ENCODE results near the gene PPARD. TPM values are rescaled to one million over a fixed set of nuclear protein-coding genes. Genes with fewer than 3 reads are reported as not detected.
"Not testable (repeated sequence)": the region's sequence is repeated elsewhere in the genome, so short reads cannot be mapped to it uniquely, and the experiment has no call there.

PPARD gene
- polyA plus RNA-seq, 2 donors, result 28.1 to 45.1 TPM

DNA sequence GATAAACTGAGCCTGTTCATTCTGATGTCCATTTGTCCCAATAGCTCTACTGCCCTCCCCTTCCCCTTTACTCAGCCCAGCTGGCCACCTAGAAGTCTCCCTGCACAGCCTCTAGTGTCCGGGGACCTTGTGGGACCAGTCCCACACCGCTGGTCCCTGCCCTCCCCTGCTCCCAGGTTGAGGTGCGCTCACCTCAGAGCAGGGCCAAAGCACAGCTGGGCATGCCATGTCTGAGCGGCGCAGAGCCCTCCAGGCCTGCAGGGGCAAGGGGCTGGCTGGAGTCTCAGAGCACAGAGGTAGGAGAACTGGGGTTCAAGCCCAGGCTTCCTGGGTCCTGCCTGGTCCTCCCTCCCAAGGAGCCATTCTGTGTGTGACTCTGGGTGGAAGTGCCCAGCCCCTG lies 85.1 kb downstream of the PPARD start:
- no peaks in the 10 kb centered on the region for H3K27me3 ChIP-seq (ENCODE audit: control insufficient read depth in 1 of 2, insufficient read depth in 2 of 2, low read length in 2 of 2)
- peaks cover 10 to 11% of the 10 kb centered on the region in 2 donors for H3K9me3 ChIP-seq (ENCODE audit: control insufficient read depth in 2 of 2, insufficient read depth in 1 of 2, low read depth in 1 of 2, low read length in 1 of 2)
- no peak overlapping the region for H3K27ac ChIP-seq (ENCODE audit: low read depth in 2 of 2, low read length in 1 of 2)
- peaks cover 17 to 34% of the 10 kb centered on the region in 2 donors for H3K36me3 ChIP-seq (ENCODE audit: control insufficient read depth in 2 of 2, insufficient read depth in 2 of 2, low read length in 1 of 2)
- 93% methylated on average over 5 of the region's 5 CpGs for WGBS, 2 donors
- H3K4me1 ChIP-seq (ENCODE audit: control insufficient read depth in 2 of 2, insufficient read depth in 2 of 2, low read length in 1 of 2), result no peaks in the 10 kb centered on the region
- H3K4me3 ChIP-seq (ENCODE audit: low read depth in 1 of 2, low read length in 2 of 2), result no peak overlapping the region

DNA sequence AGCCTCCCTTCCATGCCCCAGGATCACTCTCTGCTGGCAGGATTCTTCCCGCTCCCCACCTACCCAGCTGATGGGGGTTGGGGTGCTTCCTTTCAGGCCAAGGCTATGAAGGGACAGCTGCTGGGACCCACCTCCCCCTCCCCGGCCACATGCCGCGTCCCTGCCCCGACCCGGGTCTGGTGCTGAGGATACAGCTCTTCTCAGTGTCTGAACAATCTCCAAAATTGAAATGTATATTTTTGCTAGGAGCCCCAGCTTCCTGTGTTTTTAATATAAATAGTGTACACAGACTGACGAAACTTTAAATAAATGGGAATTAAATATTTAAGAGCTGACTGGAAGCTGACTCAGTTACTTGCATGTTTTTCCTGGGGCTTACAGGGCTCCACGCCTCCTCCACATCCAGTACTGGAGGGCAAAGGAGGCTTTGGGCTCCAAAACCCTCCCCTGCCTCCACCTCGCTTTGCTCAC lies 85.5 kb downstream of the PPARD start:
- Histone ChIP-seq H3K4me3 (ENCODE audit: low read depth in 1 of 2, low read length in 2 of 2) (no peak overlapping the region), H3K9me3 (ENCODE audit: control insufficient read depth in 2 of 2, insufficient read depth in 1 of 2, low read depth in 1 of 2, low read length in 1 of 2) (peaks cover 10 to 11% of the 10 kb centered on the region in 2 donors), H3K27ac (ENCODE audit: low read depth in 2 of 2, low read length in 1 of 2) (no peak overlapping the region), H3K4me1 (ENCODE audit: control insufficient read depth in 2 of 2, insufficient read depth in 2 of 2, low read length in 1 of 2) (no peaks in the 10 kb centered on the region), H3K36me3 (ENCODE audit: control insufficient read depth in 2 of 2, insufficient read depth in 2 of 2, low read length in 1 of 2) (peaks cover 15 to 33% of the 10 kb centered on the region in 2 donors), H3K27me3 (ENCODE audit: control insufficient read depth in 1 of 2, insufficient read depth in 2 of 2, low read length in 2 of 2) (no peaks in the 10 kb centered on the region)
- 70 to 76% methylated on average over 9 of the region's 9 CpGs for WGBS, 2 donors

DNA sequence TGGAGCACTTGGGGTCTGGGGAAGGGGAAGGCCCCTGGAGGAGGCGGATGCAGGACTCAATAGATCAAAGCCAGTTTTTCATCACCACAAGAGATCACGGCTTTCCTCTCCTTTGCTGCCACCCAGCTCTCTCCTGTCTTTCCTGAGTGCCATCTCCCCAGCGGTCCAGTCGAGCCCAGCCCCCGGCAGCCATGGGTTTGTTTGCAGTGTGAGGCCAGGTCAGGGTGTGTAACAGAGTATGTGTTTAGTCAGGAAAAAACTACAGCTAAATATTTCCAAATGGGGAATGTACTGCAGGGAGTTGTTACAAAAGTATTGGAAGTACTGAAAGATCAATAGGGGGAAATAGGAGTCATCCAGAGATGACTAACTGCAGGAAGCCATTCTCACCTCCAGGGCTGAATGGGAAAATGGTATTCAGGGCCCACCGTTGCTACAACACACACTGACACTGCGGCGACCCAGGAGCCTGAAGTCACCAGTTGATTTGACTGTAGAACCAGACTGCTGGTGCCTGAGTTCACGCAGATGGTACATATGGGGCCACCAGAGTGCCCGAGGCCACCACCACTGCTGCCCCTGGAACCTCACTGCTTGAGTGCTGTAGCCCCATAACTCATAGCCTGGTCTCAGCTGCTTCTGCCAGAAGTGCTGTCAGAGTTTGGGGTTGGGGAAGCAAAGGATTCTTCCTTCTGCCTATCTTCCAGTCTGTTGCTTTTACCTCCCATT lies 86.2 kb downstream of the PPARD start:
- H3K4me1 ChIP-seq (ENCODE audit: control insufficient read depth in 2 of 2, insufficient read depth in 2 of 2, low read length in 1 of 2), result no peaks in the 10 kb centered on the region
- H3K36me3 ChIP-seq (ENCODE audit: control insufficient read depth in 2 of 2, insufficient read depth in 2 of 2, low read length in 1 of 2), result peaks cover 15 to 32% of the 10 kb centered on the region in 2 donors
- H3K27me3 ChIP-seq (ENCODE audit: control insufficient read depth in 1 of 2, insufficient read depth in 2 of 2, low read length in 2 of 2), result no peaks in the 10 kb centered on the region
- H3K27ac ChIP-seq (ENCODE audit: low read depth in 2 of 2, low read length in 1 of 2), result no peak overlapping the region
- no peak overlapping the region for H3K4me3 ChIP-seq (ENCODE audit: low read depth in 1 of 2, low read length in 2 of 2)
- 87 to 90% methylated on average over 10 of the region's 10 CpGs for WGBS, 2 donors
- H3K9me3 ChIP-seq (ENCODE audit: control insufficient read depth in 2 of 2, insufficient read depth in 1 of 2, low read depth in 1 of 2, low read length in 1 of 2), result peaks cover 10 to 11% of the 10 kb centered on the region in 2 donors

DNA sequence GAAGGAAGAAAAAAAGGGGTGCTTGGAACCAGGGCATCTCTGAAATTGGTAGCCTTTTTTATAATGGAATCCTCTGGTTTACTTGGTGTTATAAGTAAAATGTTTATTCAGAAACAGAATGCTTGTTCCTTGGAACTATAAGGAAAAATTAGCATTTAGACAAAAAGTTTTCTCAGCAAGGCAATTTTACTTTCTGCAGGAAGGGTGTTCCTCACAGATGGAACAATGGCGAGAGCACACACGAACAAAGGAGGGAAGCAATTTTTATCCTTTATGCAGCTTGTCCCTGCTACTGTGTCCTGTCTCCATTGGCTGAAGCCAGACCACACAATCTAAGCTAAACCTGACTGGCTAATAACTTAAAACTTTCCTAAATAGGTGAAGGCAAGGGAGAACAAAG lies 87.1 kb downstream of the PPARD start:
- 92 to 95% methylated on average over 2 of the region's 2 CpGs for WGBS, 2 donors
- Histone ChIP-seq H3K36me3 (ENCODE audit: control insufficient read depth in 2 of 2, insufficient read depth in 2 of 2, low read length in 1 of 2) (peaks cover 9 to 23% of the 10 kb centered on the region in 2 donors), H3K27ac (ENCODE audit: low read depth in 2 of 2, low read length in 1 of 2) (no peak overlapping the region), H3K4me3 (ENCODE audit: low read depth in 1 of 2, low read length in 2 of 2) (no peak overlapping the region), H3K27me3 (ENCODE audit: control insufficient read depth in 1 of 2, insufficient read depth in 2 of 2, low read length in 2 of 2) (no peaks in the 10 kb centered on the region), H3K4me1 (ENCODE audit: control insufficient read depth in 2 of 2, insufficient read depth in 2 of 2, low read length in 1 of 2) (no peaks in the 10 kb centered on the region), H3K9me3 (ENCODE audit: control insufficient read depth in 2 of 2, insufficient read depth in 1 of 2, low read depth in 1 of 2, low read length in 1 of 2) (peaks cover 10 to 11% of the 10 kb centered on the region in 2 donors)

DNA sequence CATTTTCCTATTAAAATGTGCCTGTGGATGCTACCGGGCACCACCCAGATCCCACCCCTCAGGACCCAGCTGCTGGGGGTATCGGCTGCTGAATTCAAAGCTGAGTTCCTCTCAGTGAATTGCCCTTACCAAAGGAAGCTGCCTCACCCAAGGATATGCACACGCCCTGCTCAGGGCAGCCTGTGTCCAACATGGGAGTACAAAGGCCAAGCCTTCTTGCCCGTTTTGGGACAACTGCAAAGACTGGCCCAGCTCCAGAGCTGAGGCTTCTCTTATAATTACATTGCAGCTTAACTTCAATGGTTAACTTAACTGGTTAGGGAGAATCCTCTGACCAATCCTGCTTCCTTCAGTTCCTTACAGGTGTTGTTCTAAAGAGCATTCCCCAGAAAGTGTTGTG lies 89.9 kb downstream of the PPARD start:
- H3K27ac ChIP-seq (ENCODE audit: low read depth in 2 of 2, low read length in 1 of 2), result no peak overlapping the region
- no peaks in the 10 kb centered on the region for H3K4me1 ChIP-seq (ENCODE audit: control insufficient read depth in 2 of 2, insufficient read depth in 2 of 2, low read length in 1 of 2)
- no peaks in the 10 kb centered on the region for H3K27me3 ChIP-seq (ENCODE audit: control insufficient read depth in 1 of 2, insufficient read depth in 2 of 2, low read length in 2 of 2)
- WGBS, 2 donors, result 59 to 63% methylated on average over 4 of the region's 4 CpGs
- peaks cover 0 to 4% of the 10 kb centered on the region in 2 donors for H3K36me3 ChIP-seq (ENCODE audit: control insufficient read depth in 2 of 2, insufficient read depth in 2 of 2, low read length in 1 of 2)
- peaks cover 10 to 11% of the 10 kb centered on the region in 2 donors for H3K9me3 ChIP-seq (ENCODE audit: control insufficient read depth in 2 of 2, insufficient read depth in 1 of 2, low read depth in 1 of 2, low read length in 1 of 2)
- H3K4me3 ChIP-seq (ENCODE audit: low read depth in 1 of 2, low read length in 2 of 2), result no peak overlapping the region

DNA sequence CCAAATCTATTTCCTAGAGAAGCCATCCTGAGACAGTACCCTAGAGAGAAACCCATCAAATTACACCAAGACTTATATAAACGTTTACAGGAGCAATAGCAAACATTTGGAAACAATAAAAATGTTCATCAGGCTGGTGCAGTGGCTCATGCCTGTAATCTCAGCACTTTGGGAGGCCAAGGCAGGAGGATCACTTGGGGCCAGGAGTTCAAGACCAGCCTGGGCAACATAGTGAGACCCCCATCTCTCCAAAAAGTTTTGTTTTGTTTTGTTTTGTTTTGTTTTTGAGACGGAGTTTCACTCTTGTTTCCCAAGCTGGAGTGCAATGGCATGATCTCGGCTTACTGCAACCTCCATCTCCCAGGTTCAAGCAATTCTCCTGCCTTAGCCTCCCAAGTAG lies 90.3 kb downstream of the PPARD start:
- H3K27ac ChIP-seq (ENCODE audit: low read depth in 2 of 2, low read length in 1 of 2), result not testable (repeated sequence)

DNA sequence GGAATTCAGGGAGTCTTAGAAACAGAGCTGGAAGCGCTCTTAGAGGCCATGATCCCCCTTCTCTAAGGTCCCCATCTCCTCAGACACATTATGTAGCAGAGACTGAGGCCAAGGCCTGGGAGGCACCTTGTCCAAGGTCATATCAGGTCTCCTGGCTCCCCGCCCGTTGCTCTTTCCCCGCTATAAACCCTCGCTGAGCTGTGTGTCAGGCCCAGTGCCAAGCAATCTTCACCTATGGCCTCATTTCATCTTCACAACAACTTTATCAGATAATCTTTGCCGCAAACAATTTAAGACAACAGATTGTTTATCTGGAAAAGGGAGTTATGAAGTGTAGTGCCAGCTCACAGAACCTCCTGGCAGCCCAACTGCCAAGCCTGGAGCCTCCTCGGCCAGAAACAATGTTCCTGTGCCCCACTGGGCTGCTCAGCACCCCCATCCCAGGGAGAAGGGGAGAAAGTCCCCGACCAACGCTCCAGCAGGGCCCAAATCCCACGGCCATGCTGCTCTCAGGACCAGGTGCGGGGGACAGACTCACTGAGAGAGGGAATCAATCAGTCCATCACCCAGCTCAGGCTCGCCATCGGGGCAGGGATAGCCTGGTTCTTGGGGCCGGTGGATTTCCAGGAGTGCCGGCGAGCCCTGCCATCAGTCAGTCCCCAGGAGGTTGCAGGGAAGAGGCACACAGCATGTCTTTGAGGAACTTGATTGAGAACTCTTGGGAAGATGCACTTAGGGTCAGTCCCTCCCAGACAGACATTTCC lies 92.9 kb downstream of the PPARD start:
- 77 to 80% methylated on average over 16 of the region's 16 CpGs for WGBS, 2 donors
- H3K36me3 ChIP-seq (ENCODE audit: control insufficient read depth in 2 of 2, insufficient read depth in 2 of 2, low read length in 1 of 2), result no peaks in the 10 kb centered on the region
- no peaks in the 10 kb centered on the region for H3K4me1 ChIP-seq (ENCODE audit: control insufficient read depth in 2 of 2, insufficient read depth in 2 of 2, low read length in 1 of 2)
- H3K27ac ChIP-seq (ENCODE audit: low read depth in 2 of 2, low read length in 1 of 2), result no peak overlapping the region
- H3K27me3 ChIP-seq (ENCODE audit: control insufficient read depth in 1 of 2, insufficient read depth in 2 of 2, low read length in 2 of 2), result no peaks in the 10 kb centered on the region
- H3K9me3 ChIP-seq (ENCODE audit: control insufficient read depth in 2 of 2, insufficient read depth in 1 of 2, low read depth in 1 of 2, low read length in 1 of 2), result no peaks in the 10 kb centered on the region
- no peak overlapping the region for H3K4me3 ChIP-seq (ENCODE audit: low read depth in 1 of 2, low read length in 2 of 2)

More for the DNA sequence above, 90.3 kb downstream of the PPARD start:
- not testable (repeated sequence) for H3K4me1 ChIP-seq (ENCODE audit: control insufficient read depth in 2 of 2, insufficient read depth in 2 of 2, low read length in 1 of 2); H3K36me3 ChIP-seq (ENCODE audit: control insufficient read depth in 2 of 2, insufficient read depth in 2 of 2, low read length in 1 of 2); H3K4me3 ChIP-seq (ENCODE audit: low read depth in 1 of 2, low read length in 2 of 2); H3K27me3 ChIP-seq (ENCODE audit: control insufficient read depth in 1 of 2, insufficient read depth in 2 of 2, low read length in 2 of 2)
- peaks cover 10 to 11% of the 10 kb centered on the region in 2 donors for H3K9me3 ChIP-seq (ENCODE audit: control insufficient read depth in 2 of 2, insufficient read depth in 1 of 2, low read depth in 1 of 2, low read length in 1 of 2)
- whole genome bisulfite sequencing, 2 donors, result 67 to 72% methylated on average over 3 of the region's 3 CpGs

DNA sequence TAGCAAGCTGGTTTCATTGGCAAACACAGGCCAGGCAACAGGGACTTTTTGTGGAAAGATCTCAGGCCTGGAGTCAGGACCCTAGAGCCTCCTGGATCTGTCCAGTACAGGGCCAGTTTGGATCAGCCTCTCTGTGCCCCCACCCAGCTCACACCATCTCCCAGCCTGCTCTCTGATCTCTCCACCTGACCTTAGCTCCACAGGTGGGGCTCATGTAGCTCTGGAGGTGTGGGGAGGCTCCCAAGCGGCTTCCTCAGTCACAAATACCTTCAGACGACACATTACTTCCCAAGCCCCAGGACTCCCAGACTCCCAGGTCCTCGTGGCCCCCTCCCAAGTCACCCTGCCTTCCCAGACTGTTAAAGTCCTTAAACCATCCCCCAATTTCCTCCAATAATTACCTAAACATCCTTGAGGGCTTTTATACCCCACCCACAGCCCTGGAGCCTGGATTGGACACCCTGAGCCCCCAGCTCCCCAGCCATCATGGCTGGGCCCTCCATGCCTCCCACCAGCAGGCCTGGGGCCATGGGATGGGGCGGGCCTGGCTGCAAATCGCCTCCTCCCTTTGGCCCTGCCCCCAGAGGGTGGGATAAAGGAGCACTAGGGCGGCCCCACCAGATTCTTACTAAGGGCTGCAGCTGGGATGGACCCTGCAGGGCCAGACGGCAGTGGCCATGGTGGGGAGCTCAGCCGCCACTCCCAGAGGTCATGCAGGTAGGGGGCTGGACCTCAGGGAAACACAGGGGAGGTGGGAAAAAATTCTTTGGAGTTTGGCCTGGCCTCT lies 93.9 kb downstream of the PPARD start:
- Histone ChIP-seq H3K9me3 (ENCODE audit: control insufficient read depth in 2 of 2, insufficient read depth in 1 of 2, low read depth in 1 of 2, low read length in 1 of 2) (no peaks in the 10 kb centered on the region), H3K27ac (ENCODE audit: low read depth in 2 of 2, low read length in 1 of 2) (no peak overlapping the region), H3K4me1 (ENCODE audit: control insufficient read depth in 2 of 2, insufficient read depth in 2 of 2, low read length in 1 of 2) (no peaks in the 10 kb centered on the region), H3K27me3 (ENCODE audit: control insufficient read depth in 1 of 2, insufficient read depth in 2 of 2, low read length in 2 of 2) (no peaks in the 10 kb centered on the region), H3K4me3 (ENCODE audit: low read depth in 1 of 2, low read length in 2 of 2) (no peak overlapping the region), H3K36me3 (ENCODE audit: control insufficient read depth in 2 of 2, insufficient read depth in 2 of 2, low read length in 1 of 2) (no peaks in the 10 kb centered on the region)
- WGBS, 2 donors, result 82 to 84% methylated on average over 8 of the region's 8 CpGs

DNA sequence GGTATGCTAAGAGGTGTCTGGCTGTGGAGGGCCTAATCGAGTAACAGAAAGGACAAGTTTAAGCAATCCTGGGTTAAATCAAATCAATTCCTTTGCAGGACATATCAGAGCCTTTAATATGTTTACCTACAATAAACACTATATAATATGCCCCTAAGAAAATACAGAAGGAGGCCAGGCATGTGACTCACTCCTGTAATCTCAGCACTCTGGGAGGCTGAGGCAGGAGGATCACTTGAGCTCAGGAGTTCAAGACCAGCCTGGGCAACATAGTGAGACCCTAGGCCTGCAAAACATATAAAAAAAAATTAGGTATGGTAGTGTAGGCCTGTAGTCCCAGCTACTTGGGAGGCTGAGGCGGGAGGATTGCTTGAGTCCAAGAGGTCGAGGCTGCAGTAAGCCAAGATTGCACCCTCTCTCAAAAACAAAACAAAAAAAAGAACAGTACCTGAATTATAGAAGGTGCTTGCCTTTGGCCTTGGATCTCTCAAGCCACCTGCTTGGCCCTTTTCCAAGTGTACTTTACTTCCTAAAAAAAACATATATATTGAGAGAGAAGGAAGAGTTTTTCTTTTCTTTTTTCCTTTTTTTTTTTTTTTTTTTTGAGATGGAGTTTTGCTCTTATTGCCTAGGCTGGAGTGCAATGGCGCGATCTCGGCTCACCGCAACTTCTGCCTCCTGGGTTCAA lies 96.2 kb downstream of the PPARD start:
- H3K27me3 ChIP-seq (ENCODE audit: control insufficient read depth in 1 of 2, insufficient read depth in 2 of 2, low read length in 2 of 2); H3K4me1 ChIP-seq (ENCODE audit: control insufficient read depth in 2 of 2, insufficient read depth in 2 of 2, low read length in 1 of 2); H3K27ac ChIP-seq (ENCODE audit: low read depth in 2 of 2, low read length in 1 of 2); H3K4me3 ChIP-seq (ENCODE audit: low read depth in 1 of 2, low read length in 2 of 2); H3K9me3 ChIP-seq (ENCODE audit: control insufficient read depth in 2 of 2, insufficient read depth in 1 of 2, low read depth in 1 of 2, low read length in 1 of 2); H3K36me3 ChIP-seq (ENCODE audit: control insufficient read depth in 2 of 2, insufficient read depth in 2 of 2, low read length in 1 of 2): not testable (repeated sequence)
- WGBS, 2 donors, result 85 to 96% methylated on average over 7 of the region's 7 CpGs
